Kidney tubule cell (primary cell): ENCODE results near the gene OR51A4.
"Not testable (repeated sequence)": the region's sequence is repeated elsewhere in the genome, so short reads cannot be mapped to it uniquely, and the experiment has no call there.

Experiments used
- DNase-seq: peaks from one replicate; pipeline ENCODE4 v3.0.0-alpha.2; 2018; ENCODE audit warnings: low spot score

The OR51A4 gene, protein sequence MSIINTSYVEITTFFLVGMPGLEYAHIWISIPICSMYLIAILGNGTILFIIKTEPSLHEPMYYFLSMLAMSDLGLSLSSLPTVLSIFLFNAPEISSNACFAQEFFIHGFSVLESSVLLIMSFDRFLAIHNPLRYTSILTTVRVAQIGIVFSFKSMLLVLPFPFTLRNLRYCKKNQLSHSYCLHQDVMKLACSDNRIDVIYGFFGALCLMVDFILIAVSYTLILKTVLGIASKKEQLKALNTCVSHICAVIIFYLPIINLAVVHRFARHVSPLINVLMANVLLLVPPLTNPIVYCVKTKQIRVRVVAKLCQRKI

DNA sequence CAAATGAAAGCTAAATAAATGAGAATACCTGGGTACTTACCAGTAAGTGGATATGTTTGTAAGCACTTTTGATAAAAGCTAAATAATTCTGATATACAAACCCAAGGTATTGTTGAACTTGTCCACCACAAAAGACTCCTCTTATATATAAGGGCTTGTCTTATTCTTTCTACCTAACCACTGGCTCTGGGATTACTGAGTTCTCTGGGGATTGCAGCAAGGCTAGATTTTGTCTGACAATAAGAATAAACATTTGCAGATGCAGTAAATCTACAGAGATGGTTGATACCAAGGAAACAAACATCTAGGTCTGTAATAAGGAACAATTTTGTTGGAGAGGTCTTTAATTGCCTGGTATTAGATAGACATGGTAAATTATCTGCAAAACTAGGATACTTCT is at the start of gene OR51A4:
Gene OR51A4 (minus strand): TSS at position 101 of the 400 bp plus-strand sequence. CDS start 505 bp downstream, outside the sequence.
- DNase-seq: no peak

DNA sequence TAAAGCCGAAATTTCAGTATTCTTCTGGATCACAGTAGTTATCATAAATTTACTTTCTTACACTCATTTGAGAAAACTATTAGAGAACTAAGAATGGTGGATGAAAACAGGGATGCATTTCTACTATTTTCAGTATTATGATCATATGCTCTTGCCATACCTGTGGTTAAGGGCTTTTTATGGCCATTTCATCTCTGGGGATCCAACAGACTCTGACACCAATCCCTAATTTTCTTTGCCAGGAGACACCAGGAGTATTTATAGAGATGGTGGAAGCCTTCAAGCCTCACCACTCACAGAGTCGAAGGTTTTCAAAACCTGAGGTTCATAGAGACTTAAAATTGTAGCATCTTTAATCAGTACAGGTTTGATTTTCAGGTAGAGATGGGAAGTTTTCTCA is 47.1 kb upstream of the OR51A4 start, which contains the start of gene OR51L1:
Gene OR51L1 (plus strand): TSS at position 301 of the 400 bp plus-strand sequence. CDS start 4,132 bp downstream, outside the sequence.
- DNase-seq: no peak

DNA sequence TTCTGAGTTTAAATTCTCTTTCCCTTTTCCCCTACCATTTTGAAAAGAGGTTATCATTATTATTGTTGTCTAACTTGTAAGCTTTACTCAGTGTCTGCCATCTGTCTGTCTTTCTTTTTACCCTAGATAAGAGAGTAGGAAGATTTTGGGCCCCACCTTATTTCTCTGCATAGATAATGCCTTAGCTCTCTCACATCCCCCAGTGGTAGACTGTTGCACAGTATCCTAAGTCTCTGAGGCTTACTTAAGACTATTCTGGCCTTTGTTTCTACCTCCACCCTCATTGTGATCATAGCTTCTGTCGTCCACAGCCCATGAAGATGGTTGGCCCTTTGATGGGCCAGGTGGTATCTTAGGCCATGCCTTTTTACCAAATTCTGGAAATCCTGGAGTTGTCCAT is 43.7 kb upstream of the OR51A4 start:
- DNase-seq: no peak

DNA sequence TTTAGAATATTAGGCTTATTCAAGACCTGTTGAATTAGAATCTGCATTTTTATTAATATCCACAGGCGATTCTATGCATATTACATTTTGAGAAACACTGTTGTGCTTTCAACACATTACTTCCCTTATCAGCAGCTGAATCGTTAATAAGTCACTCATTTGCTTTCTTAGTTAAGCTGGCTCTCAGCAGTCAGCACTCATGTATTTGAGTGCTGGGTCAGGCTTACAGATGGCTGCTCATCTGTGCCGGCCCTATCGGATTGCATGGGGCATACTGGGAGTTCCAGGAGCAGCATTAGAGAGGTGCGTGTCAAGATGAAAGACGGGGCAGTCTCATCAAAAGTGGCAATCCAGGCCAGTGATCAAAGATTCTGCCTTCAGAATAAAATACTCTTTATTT is 36.4 kb upstream of the OR51A4 start:
- peak; percentile 89 for DNase-seq

DNA sequence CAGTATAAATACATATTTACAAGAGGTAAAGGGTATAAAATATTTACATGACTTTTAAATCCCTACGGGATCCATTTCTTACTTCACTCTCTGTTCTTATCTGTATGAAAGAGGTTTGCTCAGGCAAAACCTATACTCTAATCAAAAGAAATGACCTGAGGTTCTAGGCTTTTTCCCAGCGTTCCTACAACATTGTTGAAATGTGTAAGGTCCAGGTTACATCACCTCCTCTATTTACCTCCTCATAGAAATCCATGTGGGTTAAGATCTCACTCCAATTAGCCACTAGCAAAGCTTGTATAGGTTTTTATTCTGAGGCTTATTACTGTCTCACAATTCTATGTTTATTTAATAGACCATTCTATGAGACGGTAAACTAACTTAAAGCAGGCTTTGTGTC is 35.3 kb upstream of the OR51A4 start:
- no peak for DNase-seq

DNA sequence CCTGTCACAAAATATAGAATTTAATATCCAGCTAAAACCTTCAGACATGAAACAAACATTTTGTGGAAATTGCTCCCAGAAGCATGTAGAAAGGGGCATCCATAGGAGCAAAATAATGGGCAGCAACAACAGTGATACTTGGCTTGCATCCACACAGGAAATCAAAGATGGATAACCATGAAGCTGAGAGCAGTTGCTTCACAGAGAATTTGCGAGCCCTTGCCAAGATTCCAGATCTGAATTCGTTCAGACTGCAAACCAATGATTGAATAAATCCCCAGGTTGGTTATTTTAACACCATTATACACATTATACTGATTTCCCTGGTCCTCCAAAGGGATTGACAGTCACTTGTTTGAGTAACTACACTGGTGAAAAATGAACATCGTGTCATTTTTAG is 31.6 kb upstream of the OR51A4 start:
- no peak for DNase-seq

DNA sequence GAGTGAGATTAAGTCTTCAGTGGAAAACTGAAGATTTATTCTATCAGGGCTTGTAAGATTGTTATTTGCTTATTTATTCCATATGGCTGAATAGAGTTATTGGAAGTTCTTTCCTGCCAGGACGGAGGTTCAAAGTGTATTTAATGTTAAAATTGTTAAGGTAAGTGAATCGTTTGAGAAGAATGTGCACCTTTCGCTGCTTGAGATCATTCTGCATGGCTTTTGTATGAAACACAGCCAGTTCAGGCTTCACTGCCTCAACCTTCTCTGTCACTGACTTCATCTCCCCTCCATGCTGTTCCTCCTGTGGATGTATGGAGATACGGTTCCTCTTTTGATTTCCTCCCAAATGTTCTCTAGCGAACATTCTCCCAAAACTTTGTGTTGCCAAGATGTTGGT is 28.0 kb upstream of the OR51A4 start:
- peak; percentile 76 for DNase-seq

DNA sequence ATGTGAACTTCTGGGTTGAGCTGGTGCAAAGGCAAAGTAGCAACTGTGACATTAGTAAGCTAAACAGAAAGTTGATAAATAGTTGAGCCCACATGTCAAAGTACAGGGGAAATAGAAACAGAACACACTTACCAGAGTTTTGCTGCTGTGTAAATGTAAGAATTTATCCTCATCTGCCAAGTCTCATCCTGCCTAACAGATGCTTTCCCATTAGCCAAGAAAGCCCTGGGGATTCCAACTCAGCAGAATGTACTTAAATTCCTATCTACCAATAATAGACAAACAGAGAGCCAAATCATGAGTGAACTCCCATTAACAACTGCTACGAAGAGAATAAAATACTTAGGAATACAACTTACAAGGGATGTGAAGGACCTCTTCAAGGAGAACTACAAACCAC is 15.4 kb upstream of the OR51A4 start:
- DNase-seq: no peak

DNA sequence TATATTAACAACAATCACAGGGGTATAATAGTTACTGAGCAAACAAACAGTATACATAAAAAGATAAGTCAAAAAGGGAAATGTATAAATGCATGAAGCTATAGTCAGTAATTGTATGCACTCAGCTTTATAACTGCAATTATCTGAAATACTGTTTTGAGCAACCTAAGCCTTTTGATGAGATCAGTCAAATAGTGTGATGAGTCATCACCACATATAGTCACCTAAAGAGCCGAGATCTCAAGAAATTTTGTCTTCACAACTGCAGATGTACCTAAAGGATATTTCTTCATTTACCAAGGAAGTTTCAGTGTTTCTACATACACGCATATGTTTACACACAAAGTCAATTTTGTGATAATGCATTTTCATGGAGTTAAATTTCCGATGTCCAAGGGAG is 13.5 kb upstream of the OR51A4 start:
- no peak for DNase-seq

DNA sequence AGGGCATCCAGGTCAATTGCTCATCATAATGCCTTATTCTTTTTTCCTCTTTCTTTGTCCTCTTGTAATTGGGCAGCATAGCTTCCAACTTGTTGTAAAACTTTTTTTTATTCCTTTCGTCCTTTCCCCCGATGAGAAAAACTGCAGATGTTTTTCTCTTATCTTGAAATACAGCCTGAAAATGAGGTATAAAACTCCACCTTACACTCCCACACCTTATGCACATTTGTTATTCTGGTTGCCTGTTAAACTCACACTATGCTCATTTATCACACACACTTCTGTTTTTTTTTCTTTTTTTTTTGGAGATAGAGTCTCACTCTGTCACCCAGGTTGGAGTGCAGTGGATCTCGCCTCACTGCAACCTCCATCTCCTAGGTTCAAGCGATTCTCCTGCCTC is 10.0 kb upstream of the OR51A4 start:
- DNase-seq: no peak

DNA sequence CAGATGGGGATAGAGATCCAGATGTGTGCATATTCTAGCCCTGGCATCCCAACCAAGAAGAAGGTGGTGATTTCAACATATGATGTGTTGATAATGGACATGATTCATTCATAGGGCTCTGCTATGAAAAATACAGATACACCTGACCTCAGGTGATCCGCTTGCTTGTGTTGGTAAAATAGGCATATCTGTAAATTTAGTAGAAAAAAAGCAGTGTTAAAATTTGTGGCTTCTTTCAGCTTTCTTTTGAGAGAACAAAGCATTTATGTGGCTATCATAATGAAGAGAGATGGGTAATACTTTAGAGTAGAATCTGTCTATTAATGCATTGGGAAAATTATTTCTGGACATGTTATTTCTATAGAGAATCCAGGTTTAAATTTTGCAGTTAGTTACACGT is 8.2 kb upstream of the OR51A4 start, which contains the start of gene OR51A2:
Gene OR51A2 (minus strand): TSS at position 101 of the 400 bp plus-strand sequence. CDS start 0 bp downstream, at position 101.
- DNase-seq: not testable (repeated sequence)

DNA sequence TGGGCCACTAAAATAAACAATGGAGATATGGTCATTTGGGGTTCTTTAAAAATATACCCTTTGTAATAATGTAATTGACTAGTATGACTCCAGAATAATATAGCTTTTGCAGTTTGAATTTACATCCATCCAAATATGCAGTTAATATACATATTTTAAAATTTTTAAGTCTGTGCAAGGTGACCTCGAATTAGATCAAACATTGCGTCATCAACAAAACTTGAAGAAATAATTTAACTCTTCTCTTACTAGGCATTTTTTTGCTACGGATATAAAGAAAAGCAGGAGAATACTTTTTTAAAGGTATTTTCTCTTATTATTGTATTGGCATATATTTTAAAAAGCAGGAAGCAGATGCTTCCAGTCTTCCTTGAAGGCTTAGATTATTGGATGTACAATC is 10.7 kb downstream of the OR51A4 start:
- no peak for DNase-seq

DNA sequence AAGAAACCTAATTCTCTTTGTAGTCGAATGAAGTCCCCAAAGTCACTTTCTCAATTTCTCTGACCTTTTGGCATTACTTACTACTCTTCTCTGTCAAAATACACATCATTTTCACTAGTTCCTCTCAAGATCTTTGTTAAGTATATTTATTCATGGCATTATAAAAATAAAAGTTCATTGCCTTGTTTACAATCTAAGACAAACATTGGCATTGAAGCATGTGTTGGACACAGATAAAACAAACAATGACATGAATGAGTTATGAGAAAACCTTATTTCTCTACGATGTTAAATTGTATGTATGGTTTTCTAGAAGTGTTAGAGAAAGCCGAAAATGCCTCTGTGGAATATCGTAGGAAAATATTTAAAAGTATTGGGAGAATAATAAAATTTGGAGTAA is 14.7 kb downstream of the OR51A4 start:
- no peak for DNase-seq

DNA sequence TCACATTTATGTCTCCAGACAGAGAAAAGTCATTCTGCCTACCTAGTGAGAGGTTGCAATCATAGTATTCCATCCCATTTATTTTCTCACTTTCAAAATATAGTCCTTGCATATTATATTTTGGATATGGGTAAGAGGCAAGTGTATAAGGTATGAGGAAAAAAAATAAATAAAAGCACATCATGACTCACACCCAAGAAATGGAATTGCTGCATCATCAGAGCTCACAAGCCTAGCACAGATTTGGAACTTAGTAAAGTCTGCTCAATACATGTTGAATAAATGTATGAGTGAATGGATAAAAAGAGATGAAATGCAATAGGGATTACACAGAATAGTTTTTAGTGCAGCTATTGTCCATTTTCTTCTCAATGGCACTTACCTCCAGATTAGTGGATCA is 20.8 kb downstream of the OR51A4 start:
- DNase-seq: peak; percentile 9

DNA sequence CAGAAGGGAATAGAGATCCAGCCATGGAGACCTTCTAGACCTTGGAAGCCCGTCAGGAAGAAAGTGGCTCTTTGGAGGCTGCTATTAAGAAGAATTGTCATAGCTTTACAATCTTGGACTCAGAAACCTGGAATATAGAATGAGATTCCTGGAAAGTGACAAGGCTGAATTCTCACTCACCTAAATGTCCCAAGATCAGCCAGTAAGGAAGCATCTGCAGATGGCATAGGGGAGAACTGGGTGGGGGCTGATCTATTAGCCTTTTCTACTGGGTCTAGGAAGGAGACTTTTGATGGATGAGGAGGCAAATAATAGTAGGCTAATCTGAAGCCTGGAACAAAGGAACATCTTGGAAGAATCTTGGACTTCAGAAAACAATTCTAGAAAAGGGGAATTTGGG is 23.2 kb downstream of the OR51A4 start, which contains the start of gene OR51G1:
Gene OR51G1 (minus strand): TSS at position 101 of the 400 bp plus-strand sequence. CDS start 0 bp downstream, at position 101.
- no peak for DNase-seq

DNA sequence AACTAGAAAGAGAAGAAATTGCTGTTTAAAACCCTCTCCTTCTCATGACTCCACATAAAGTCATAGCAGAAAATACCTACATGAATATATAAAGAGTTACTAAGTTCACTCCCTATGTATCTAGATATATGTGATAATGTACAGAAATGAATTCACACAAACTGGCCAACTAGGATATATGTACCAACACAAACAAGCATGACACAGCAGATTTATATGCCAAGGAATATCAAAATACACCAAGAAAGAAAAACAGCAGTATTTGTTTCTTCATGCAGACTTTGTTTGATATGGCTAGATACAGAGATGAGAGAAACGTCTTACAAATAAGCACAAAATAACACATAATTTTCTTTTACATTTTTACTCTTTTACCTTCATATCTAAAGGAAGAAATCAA is 25.1 kb downstream of the OR51A4 start:
- DNase-seq: no peak

DNA sequence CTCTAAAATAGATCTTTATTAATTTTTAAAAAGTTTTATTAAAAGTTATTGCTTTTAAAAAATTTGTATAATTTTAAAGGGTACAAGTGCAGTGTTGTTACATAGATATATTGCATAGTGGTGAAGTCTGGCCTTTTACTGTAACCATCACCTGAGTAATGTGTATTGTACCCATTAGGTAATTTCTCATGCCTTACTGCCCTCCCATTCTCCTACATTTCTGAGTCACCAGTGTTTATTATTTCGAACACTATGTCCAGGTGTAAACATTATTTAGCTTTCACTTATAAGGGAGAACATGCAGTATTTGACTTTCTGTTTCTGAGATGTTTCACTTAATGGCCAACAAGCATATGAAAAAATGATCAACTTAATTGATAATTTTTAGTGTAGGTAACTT is 25.6 kb downstream of the OR51A4 start:
- DNase-seq: peak; percentile 5

DNA sequence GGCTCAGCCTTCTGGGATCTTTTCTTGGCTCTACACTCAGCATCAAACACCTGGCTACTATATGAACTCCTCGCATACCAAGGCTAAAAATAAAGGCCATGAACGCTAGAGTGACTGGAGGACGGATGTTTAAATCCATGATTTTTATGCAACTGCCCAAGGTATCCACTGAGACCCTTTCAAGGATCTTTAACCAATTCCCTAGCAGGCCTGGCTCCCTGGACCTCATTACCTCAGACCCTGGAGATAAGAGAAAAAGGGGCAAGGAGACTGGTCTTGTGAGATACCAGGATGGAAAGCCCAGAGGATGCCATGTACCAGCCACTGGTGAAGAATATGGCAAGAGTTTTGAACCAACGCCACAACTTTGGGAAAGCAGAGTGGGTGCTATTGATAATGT is 28.2 kb downstream of the OR51A4 start, which contains the start of gene OR51G2:
Gene OR51G2 (minus strand): TSS at position 101 of the 400 bp plus-strand sequence. CDS start 3,687 bp downstream, outside the sequence.
- no peak for DNase-seq

DNA sequence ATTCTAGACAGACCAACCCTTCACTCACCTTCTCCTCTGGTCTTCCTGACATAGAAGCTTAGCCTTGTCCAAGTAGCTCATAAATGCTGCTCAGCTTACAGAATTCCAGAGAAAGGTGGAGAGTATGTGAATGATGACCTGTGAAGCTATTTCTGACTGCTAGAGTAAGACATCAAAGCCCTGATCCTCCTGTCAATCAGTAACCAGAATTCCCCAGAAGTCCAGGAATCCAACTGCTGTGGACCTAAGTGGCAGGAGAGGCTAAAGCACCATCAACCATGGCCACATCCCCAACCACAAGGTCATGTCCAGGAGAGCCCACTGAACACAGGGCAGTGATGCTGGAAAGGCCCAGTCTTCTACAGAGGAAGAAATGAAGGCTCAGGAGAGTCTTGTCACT is 30.8 kb downstream of the OR51A4 start:
- DNase-seq: peak; percentile 79

DNA sequence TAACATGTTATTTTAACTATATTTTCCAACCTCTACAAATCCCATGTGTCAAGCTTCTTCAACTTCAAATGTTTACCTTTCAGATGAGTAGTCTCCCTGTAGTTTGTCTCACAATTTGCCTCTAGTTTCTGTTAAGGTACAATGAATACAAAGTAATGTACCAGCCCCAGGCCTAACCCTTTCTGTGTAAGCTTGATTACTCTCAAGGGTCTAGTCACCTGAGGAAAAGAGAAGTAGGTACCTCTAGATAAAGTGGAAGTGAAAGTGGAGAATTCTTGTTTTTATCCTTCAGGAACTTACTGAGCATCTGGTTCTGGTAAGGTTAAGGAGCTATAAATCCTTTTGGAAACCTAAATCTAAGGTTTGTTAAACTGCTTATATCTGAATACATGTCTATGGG is 43.9 kb downstream of the OR51A4 start, which contains the start of gene OR51A7:
Gene OR51A7 (plus strand): TSS at position 300 of the 400 bp plus-strand sequence. CDS start 3,587 bp downstream, outside the sequence.
- no peak for DNase-seq
